HepG2 (cell line): ENCODE data around the gene FMNL2. TPM values are rescaled to one million over a fixed set of nuclear protein-coding genes. Genes with fewer than 3 reads are reported as not detected.

Experiments
- ATAC-seq: fragments of 200-7000 bp; cut with Tn5 transposase; 3 replicates; pipeline ENCODE4 v1.9.1; 2020; ENCODE audit warnings: mild to moderate bottlenecking, moderate library complexity
- BruUV-seq: library from RNA; stranded (reverse); fragments of 400-500 nt; replicated peaks from 2 replicates; lab custom pipeline; 2021; lab: Mats Ljungman, UMichigan
- CTCF ChIA-PET: fragments of 300-600 bp; formaldehyde crosslinking; extraction: SDS; loops from one replicate; lab custom pipeline; 2021; ENCODE audit warnings: low total read pairs, inconsistent platforms, low intra/inter-chr PET ratio; lab: Yijun Ruan, JAX
- POLR2A ChIA-PET: fragments of 350-600 bp; sonication (Branson Sonifier 250); formaldehyde crosslinking; loops from one replicate; lab custom pipeline; 2020; ENCODE audit warnings: antibody characterized with exemption, inconsistent platforms; lab: Yijun Ruan, JAX
- DNase-seq: peaks from one replicate; pipeline ENCODE4 v3.0.0-alpha.2; 2015; ENCODE audit warnings: low spot score
- FAIRE-seq: peaks from 3 replicates; lab custom pipeline; 2011; peaks lifted over from hg19 to GRCh38; lab: Jason Lieb, UNC
- H2AFZ ChIP-seq: one replicate; pipeline ENCODE4 v1.6.1; 2011; ENCODE audit warnings: low read length, inconsistent platforms
- H3K27ac ChIP-seq: fragments of 300-600 bp; 3 replicates; pipeline ENCODE4 v1.8.0; 2011; ENCODE audit warnings: mixed run types, mild to moderate bottlenecking, mixed read lengths, low read length, inconsistent platforms; ENCODE audit not compliant: insufficient read depth; ENCODE audit errors: extremely low read length
- H3K27me3 ChIP-seq, 2 experiments: fragments of 200-600 bp in 1 of 2; 2 replicates in 1 of 2; 3 replicates in 1 of 2; pipeline versions ENCODE4 v1.6.0 to v1.8.0; 2011; ENCODE audit warnings: low read length in 2 of 2, mild to moderate bottlenecking in 2 of 2, moderate library complexity in 2 of 2, inconsistent platforms in 1 of 2; ENCODE audit not compliant: insufficient read depth in 2 of 2, control insufficient read depth in 1 of 2
- H3K36me3 ChIP-seq, 2 experiments: fragments of 200-600 bp in 1 of 2; replicated peaks in 1 of 2; 2 replicates in 1 of 2; 3 replicates in 1 of 2; pipeline versions ENCODE4 v1.5.1 to v1.8.0; 2011; ENCODE audit warnings: low read length in 2 of 2, inconsistent platforms in 1 of 2; ENCODE audit not compliant: insufficient read depth in 2 of 2, control insufficient read depth in 1 of 2
- H3K4me1 ChIP-seq: 2 replicates; pipeline ENCODE4 v1.5.1; 2012; ENCODE audit warnings: low read length, inconsistent platforms; ENCODE audit not compliant: insufficient read depth
- H3K4me2 ChIP-seq: 2 replicates; pipeline ENCODE4 v1.6.0; 2011; ENCODE audit warnings: low read depth, low read length, inconsistent platforms
- H3K4me3 ChIP-seq, 3 experiments: fragments of 200-600 bp in 1 of 3; sonication (generic), shearing (Covaris generic) in 1 of 3; replicated peaks in 1 of 3; 2 replicates each; pipeline ENCODE4 v1.5.1; 2011 to 2016; ENCODE audit warnings: low read length in 3 of 3, inconsistent platforms in 2 of 3, low read depth in 2 of 3, mild to moderate bottlenecking in 2 of 3, control low read depth in 1 of 3, mixed read lengths in 1 of 3; ENCODE audit not compliant: insufficient read depth in 1 of 3
- H3K79me2 ChIP-seq: one replicate; pipeline ENCODE4 v1.6.1; 2011; ENCODE audit warnings: low read length, inconsistent platforms; ENCODE audit not compliant: insufficient read depth
- H3K9ac ChIP-seq: 2 replicates; pipeline ENCODE4 v1.6.0; 2011; ENCODE audit warnings: mild to moderate bottlenecking, low read depth, low read length, inconsistent platforms; ENCODE audit not compliant: insufficient read depth
- H3K9me3 ChIP-seq: 2 replicates; pipeline ENCODE4 v1.5.1; 2012; ENCODE audit warnings: mild to moderate bottlenecking, low read length
- H4K20me1 ChIP-seq: 2 replicates; pipeline ENCODE4 v1.6.0; 2011; ENCODE audit warnings: inconsistent platforms, mild to moderate bottlenecking, low read length, moderate library complexity; ENCODE audit not compliant: insufficient read depth
- ATM ChIP-seq: fragments of 450-650 bp; IDR thresholded peaks from 2 replicates; pipeline ENCODE4 v1.7.1; 2017; ENCODE audit warnings: mild to moderate bottlenecking, borderline replicate concordance
- NFYC ChIP-seq: IDR thresholded peaks from 2 replicates; pipeline ENCODE4 v1.6.1; 2016; ENCODE audit warnings: missing genetic modification reagents, missing compliant biosample characterization
- NONO ChIP-seq, 2 experiments: fragments of 450-650 bp in 1 of 2; sonication (generic) in 1 of 2; formaldehyde crosslinking in 1 of 2; IDR thresholded peaks in 1 of 2; conservative IDR thresholded peaks in 1 of 2; 2 replicates each; pipeline versions ENCODE4 v1.6.1 to v1.8.0; 2017 to 2022; ENCODE audit warnings: mild to moderate bottlenecking in 1 of 2, missing genetic modification reagents in 1 of 2, moderate library complexity in 1 of 2
- RARA ChIP-seq: IDR thresholded peaks from 2 replicates; pipeline ENCODE4 v1.6.1; 2016; ENCODE audit warnings: missing genetic modification reagents, missing compliant biosample characterization
- RBM22 ChIP-seq: fragments of 200-400 bp; formaldehyde crosslinking; optimal IDR thresholded peaks from 2 replicates; pipeline ENCODE3; 2017; ENCODE audit warnings: mild to moderate bottlenecking, low read length, moderate library complexity
- RORA ChIP-seq: sonication (generic); formaldehyde crosslinking; IDR thresholded peaks from 2 replicates; pipeline ENCODE4 v1.5.0; 2020; ENCODE audit warnings: mild to moderate bottlenecking, missing genetic modification reagents, moderate library complexity
- ZBTB10 ChIP-seq: sonication (generic); formaldehyde crosslinking; IDR thresholded peaks from 2 replicates; pipeline ENCODE4 v1.4.0; 2020; ENCODE audit warnings: missing genetic modification reagents, borderline replicate concordance
- ZBTB3 ChIP-seq: sonication (generic); formaldehyde crosslinking; IDR thresholded peaks from 2 replicates; pipeline ENCODE4 v1.4.0; 2020; ENCODE audit warnings: low read depth, mild to moderate bottlenecking, moderate library complexity, missing genetic modification reagents, borderline replicate concordance
- ZNF33B ChIP-seq: sonication (generic); formaldehyde crosslinking; IDR thresholded peaks from 2 replicates; pipeline ENCODE4 v1.5.1; 2020; ENCODE audit warnings: mild to moderate bottlenecking, missing genetic modification reagents
- ZNF629 ChIP-seq: sonication (generic); formaldehyde crosslinking; conservative IDR thresholded peaks from 2 replicates; pipeline ENCODE4 v1.5.0; 2020; ENCODE audit warnings: missing genetic modification reagents
- ZNF724P ChIP-seq: sonication (generic); formaldehyde crosslinking; IDR thresholded peaks from 2 replicates; pipeline ENCODE4 v1.8.0; 2022; ENCODE audit warnings: missing genetic modification reagents, borderline replicate concordance
- ZUFSP ChIP-seq: sonication (generic); formaldehyde crosslinking; IDR thresholded peaks from 2 replicates; pipeline ENCODE4 v1.9.0; 2021; ENCODE audit warnings: missing genetic modification reagents, mild to moderate bottlenecking, borderline replicate concordance
- WGBS: methylation state at CpG from one replicate; pipeline ENCODE4 v1.1.6; 2017; ENCODE audit warnings: low lambda C conversion rate; 5-methylcytosine and 5-hydroxymethylcytosine counted together
- in situ Hi-C: cut with HindIII; loops from 2 replicates; pipeline ENCODE4 v1.10.0; 2017; ENCODE audit warnings: low pct_unique_long_range_greater_than_20kb; ENCODE audit not compliant: extremely low pct_ligation_motif_present
- intact Hi-C: fragments of 100-400 bp; cut with micrococcal nuclease; formaldehyde crosslinking; loops from one replicate; pipeline ENCODE4 v1.10.0; 2022; ENCODE audit not compliant: unreplicated experiment
- polyA plus RNA-seq, 8 experiments: library from polyadenylated mRNA; depleted of rRNA in 3 of 8; stranded (reverse) in 7 of 8; unstranded in 1 of 8; fragments of >200 nt; fragmentation: Illumina TruSeq in 4 of 8; extraction: Trizol in 4 of 8; gene quantifications; 2 replicates each; pipeline versions ENCODE4 v1.2.1 to v1.2.3, GENCODE V29; 2011 to 2016; ENCODE audit warnings: low read depth in 4 of 8, missing spikeins in 1 of 8, mixed read lengths in 1 of 8; ENCODE audit not compliant: insufficient read depth in 1 of 8
- total RNA-seq, 5 experiments: library from RNA; depleted of rRNA; stranded (reverse); fragments of >200 nt; fragmentation: Illumina TruSeq; extraction: Trizol; gene quantifications; 2 replicates each; pipeline ENCODE4 v1.2.3, GENCODE V29; 2016; ENCODE audit warnings: low read depth in 1 of 5
- TF ChIP-seq, protein P1 (sequence below): IDR thresholded peaks from 2 replicates; pipeline ENCODE4 v1.4.0; 2020; ENCODE audit warnings: mild to moderate bottlenecking, missing genetic modification reagents
- TF ChIP-seq, protein P2 (sequence below): IDR thresholded peaks from 2 replicates; pipeline ENCODE4 v1.6.1; 2016; ENCODE audit warnings: missing compliant biosample characterization, missing genetic modification reagents, borderline replicate concordance

FMNL2 gene
- total and polyA plus RNA-seq, 2 of the 13 experiments (the other 11 are each of a cell fraction or from before 2014, with no cell fraction given) = 66.5 to 67.7 TPM

DNA sequence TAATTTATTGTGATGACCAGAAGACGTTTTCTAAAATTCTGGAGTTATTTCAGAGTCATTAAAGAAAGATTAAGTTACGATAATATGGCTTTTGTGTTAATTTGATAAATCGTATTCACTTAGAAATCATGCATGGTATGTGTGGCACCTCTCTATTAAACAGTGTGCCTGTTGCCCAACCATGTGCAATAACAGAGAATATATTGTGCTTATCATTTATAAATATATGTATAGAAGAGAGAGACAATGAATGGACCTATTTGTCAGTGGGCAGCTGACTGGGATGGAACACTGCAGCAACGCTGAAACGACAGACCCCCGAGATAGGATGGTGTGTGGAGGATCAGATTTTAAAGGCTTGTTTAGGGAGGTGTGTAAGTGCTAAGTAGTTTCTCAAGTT is 172.9 kb downstream of the FMNL2 start (continued):
- TF ChIP-seq ZUFSP (CRISPR knock-in tag) (no peak), ZNF629 (CRISPR knock-in tag) (no peak), ZNF33B (no peak), ATM (no peak), ZBTB3 (no peak)
- TF ChIP-seq, protein P1, sequence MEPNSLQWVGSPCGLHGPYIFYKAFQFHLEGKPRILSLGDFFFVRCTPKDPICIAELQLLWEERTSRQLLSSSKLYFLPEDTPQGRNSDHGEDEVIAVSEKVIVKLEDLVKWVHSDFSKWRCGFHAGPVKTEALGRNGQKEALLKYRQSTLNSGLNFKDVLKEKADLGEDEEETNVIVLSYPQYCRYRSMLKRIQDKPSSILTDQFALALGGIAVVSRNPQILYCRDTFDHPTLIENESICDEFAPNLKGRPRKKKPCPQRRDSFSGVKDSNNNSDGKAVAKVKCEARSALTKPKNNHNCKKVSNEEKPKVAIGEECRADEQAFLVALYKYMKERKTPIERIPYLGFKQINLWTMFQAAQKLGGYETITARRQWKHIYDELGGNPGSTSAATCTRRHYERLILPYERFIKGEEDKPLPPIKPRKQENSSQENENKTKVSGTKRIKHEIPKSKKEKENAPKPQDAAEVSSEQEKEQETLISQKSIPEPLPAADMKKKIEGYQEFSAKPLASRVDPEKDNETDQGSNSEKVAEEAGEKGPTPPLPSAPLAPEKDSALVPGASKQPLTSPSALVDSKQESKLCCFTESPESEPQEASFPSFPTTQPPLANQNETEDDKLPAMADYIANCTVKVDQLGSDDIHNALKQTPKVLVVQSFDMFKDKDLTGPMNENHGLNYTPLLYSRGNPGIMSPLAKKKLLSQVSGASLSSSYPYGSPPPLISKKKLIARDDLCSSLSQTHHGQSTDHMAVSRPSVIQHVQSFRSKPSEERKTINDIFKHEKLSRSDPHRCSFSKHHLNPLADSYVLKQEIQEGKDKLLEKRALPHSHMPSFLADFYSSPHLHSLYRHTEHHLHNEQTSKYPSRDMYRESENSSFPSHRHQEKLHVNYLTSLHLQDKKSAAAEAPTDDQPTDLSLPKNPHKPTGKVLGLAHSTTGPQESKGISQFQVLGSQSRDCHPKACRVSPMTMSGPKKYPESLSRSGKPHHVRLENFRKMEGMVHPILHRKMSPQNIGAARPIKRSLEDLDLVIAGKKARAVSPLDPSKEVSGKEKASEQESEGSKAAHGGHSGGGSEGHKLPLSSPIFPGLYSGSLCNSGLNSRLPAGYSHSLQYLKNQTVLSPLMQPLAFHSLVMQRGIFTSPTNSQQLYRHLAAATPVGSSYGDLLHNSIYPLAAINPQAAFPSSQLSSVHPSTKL (CRISPR knock-in tag) = no peak

- peaks cover 15% of the 10 kb centered on the region; the same call in 1 of the 2 replicates for H4K20me1 ChIP-seq
- peaks cover 41% of the 10 kb centered on the region for H3K4me1 ChIP-seq
- no peak overlapping the region for H3K4me3 ChIP-seq
- peaks cover 93% of the 10 kb centered on the region for H3K79me2 ChIP-seq
- ChIA-PET CTCF (no interaction called here), POLR2A (no interaction called here)
- ATAC-seq (peak; percentile 60; the same call in 2 of the 3 replicates), FAIRE-seq (no peak), DNase-seq (peak; percentile 72)
- no peak overlapping the region for H3K4me2 ChIP-seq
- H3K27ac ChIP-seq = no peak overlapping the region
- no peaks in the 10 kb centered on the region; a peak in 1 of 5 replicates for H3K36me3 ChIP-seq
- no peak overlapping the region for H2AFZ ChIP-seq
- H3K9ac ChIP-seq = no peak overlapping the region
- BruUV-seq = no TSS peak
- no peaks in the 10 kb centered on the region for H3K27me3 ChIP-seq
- H3K9me3 ChIP-seq = no peaks in the 10 kb centered on the region
- 88% methylated on average over 4 of the region's 4 CpGs for WGBS
- intact Hi-C loops (no loop called here), in situ Hi-C loops (no loop called here)
- TF ChIP-seq ZNF724P (CRISPR knock-in tag) (no peak), RORA (no peak), NONO (IDR thresholded peaks at IDR 0.05) (no peak), NONO (CRISPR knock-in tag; conservative IDR thresholded peaks at IDR 0.05) (no peak), RBM22 (peak; percentile 79), RARA (peak; percentile 52; the same call in 1 of the 2 replicates), NFYC (CRISPR knock-in tag) (no peak), ZBTB10 (CRISPR knock-in tag) (no peak)
- TF ChIP-seq, protein P2, sequence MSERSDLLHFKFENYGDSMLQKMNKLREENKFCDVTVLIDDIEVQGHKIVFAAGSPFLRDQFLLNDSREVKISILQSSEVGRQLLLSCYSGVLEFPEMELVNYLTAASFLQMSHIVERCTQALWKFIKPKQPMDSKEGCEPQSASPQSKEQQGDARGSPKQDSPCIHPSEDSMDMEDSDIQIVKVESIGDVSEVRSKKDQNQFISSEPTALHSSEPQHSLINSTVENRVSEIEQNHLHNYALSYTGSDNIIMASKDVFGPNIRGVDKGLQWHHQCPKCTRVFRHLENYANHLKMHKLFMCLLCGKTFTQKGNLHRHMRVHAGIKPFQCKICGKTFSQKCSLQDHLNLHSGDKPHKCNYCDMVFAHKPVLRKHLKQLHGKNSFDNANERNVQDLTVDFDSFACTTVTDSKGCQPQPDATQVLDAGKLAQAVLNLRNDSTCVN (CRISPR knock-in tag) = 0 out of 2 replicates have a peak, but pooled peaks have one; percentile 39
Observed at GRCh38 chr2:152508446-152508845, 173.5 kb downstream of the FMNL2 start.
